Thymus (tissue), 11 donors: ENCODE data around the gene TLX2. TPM values are rescaled to one million over a fixed set of nuclear protein-coding genes. Genes with fewer than 3 reads are reported as not detected.
A peak's percentile ranks its signal among the peaks of the same experiment; 100 is the strongest.

Experiments used
- DNase-seq, 9 donors: peaks; one replicate each; pipeline ENCODE4 v3.0.0-alpha.2; 2013; ENCODE audit warnings: low spot score in 9 of 9, low read depth in 6 of 9, missing footprints in 1 of 9
- H3K27ac ChIP-seq, 2 donors: one replicate each; pipeline ENCODE4 v1.5.1; 2013; ENCODE audit warnings: control low read depth in 1 of 2, low read depth in 1 of 2, low read length in 1 of 2, mild to moderate bottlenecking in 1 of 2, moderate library complexity in 1 of 2
- H3K27me3 ChIP-seq, 2 donors: one replicate each; pipeline ENCODE4 v1.5.1; 2013; ENCODE audit warnings: low read length in 1 of 2; ENCODE audit not compliant: control insufficient read depth in 2 of 2, insufficient read depth in 1 of 2
- H3K36me3 ChIP-seq, 2 donors: one replicate each; pipeline ENCODE4 v1.5.1; 2013; ENCODE audit warnings: low read length in 1 of 2, mild to moderate bottlenecking in 1 of 2, moderate library complexity in 1 of 2; ENCODE audit not compliant: control insufficient read depth in 2 of 2, insufficient read depth in 2 of 2
- H3K4me1 ChIP-seq, 2 donors: one replicate each; pipeline ENCODE4 v1.5.1; 2013; ENCODE audit warnings: low read length in 2 of 2; ENCODE audit not compliant: control insufficient read depth in 2 of 2, insufficient read depth in 2 of 2
- H3K4me3 ChIP-seq, 2 donors: one replicate each; pipeline ENCODE4 v1.5.1; 2013; ENCODE audit warnings: low read length in 2 of 2, control low read depth in 1 of 2, mild to moderate bottlenecking in 1 of 2
- H3K9me3 ChIP-seq, 2 donors: one replicate each; pipeline ENCODE4 v1.5.1; 2013; ENCODE audit warnings: low read length in 1 of 2, mild to moderate bottlenecking in 1 of 2; ENCODE audit not compliant: control insufficient read depth in 2 of 2, insufficient read depth in 1 of 2
- WGBS: extraction: QIAGEN DNeasy Blood & Tissue Kit; methylation state at CpG from one replicate; pipeline ENCODE4 v1.1.7; 2013; 5-methylcytosine and 5-hydroxymethylcytosine counted together
- polyA plus RNA-seq: library from polyadenylated mRNA; stranded (reverse); fragments of 200-250 nt; gene quantifications from one replicate; pipeline ENCODE4 v1.2.3, GENCODE V29; 2013
- total RNA-seq: library from RNA; stranded (reverse); fragments of 120-200 nt; gene quantifications from one replicate; pipeline ENCODE4 v1.2.4, GENCODE V29; 2013
- donor health status: healthy.

TLX2 gene
- total and polyA plus RNA-seq, 2 donors: 0.11 to 0.19 TPM

DNA sequence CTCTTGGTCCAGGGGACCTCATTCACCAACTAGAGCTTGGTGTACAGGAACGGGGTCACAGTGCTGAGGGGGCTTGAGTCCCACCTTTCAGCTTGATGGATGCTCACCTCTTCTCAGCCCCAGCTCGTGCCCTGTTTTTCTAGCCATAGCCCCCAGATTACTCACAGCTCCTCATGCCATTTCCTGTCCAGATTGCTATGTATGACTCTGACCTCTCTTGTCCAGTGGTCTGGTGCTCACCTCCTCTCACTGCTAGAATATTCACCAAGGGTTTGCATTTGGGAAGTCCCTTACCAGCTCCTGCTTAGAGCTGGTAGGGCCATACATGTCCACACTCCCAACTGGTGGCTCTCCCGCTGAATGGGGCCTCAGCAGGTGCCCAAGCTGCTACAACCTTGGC is 20.7 kb upstream of the TLX2 start:
- Histone ChIP-seq H3K4me3 (no peak overlapping the region), H3K9me3 (peaks cover 0 to 5% of the 10 kb centered on the region in 2 donors), H3K4me1 (peaks cover 10 to 13% of the 10 kb centered on the region in 2 donors), H3K27ac (no peak overlapping the region), H3K36me3 (peaks cover 42 to 46% of the 10 kb centered on the region in 2 donors), H3K27me3 (peaks cover 25 to 28% of the 10 kb centered on the region in 2 donors)
- DNase-seq: no peak
- 93% methylated on average over 3 of the region's 3 CpGs for WGBS

DNA sequence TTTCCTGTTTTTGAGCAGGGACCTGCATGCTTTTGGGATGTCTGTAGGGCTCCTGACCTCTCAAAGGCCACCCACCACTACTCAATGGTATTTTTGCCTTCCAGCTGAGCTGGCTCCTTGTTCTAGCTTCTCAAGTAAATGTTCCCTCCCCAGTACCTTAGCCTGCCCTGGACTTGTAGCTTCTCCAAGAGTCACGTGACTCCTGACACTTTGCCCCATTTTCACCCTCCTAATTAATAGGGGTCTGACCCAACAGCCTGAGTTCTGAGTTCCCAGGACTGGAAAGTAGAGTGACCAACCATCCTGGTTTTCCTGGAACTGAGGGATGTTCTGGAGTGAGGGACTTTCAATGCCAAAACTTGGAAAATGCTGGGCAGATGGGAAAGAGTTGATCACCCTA is 18.8 kb upstream of the TLX2 start:
- WGBS: 96% methylated on average over 1 of the region's 1 CpG
- Histone ChIP-seq H3K36me3 (peaks cover 33 to 38% of the 10 kb centered on the region in 2 donors), H3K27ac (no peak overlapping the region), H3K27me3 (peaks cover 44 to 47% of the 10 kb centered on the region in 2 donors), H3K4me3 (no peak overlapping the region), H3K9me3 (peaks cover 0 to 12% of the 10 kb centered on the region in 2 donors), H3K4me1 (peaks cover 12 to 28% of the 10 kb centered on the region in 2 donors)
- DNase-seq: no peak

DNA sequence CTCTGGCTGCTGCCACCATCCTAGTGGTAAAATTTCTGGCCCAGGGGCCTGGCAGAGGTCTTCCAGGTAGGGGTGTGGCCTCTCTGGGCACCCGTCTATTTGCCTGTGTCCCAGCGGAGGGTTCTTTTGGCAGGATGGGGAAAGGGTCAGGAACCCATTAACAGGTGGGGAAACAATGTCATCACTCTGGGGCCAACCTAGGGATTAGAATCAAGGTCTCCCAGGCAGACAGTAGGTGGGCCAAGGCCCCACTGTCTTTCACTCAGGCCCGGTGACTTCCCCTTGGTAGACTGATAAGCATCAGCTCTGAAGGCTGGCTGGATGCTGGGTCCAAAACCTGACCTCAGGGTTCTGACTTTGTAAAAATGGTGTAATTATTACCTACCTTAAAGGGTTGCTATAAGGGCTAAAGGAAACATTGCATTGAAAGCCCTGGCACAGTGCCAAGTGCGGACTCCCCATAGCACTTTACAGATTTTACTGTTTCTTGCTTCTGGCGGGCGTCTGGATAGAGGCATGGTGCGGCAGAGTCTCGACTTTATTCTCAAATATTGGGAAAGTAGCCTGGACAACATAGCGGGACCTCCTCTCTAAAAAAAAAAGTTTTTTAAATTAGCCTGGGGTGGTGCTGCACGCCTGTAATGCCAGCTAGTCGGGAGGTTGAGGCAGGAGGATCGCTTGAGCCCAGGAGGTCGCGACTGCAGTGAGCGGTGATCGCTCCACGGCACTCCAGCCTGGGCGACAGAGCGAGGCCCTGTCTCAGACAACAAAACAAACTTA is 17.1 kb upstream of the TLX2 start:
- H3K4me1 ChIP-seq: peaks cover 12 to 31% of the 10 kb centered on the region in 2 donors
- H3K4me3 ChIP-seq: peak overlapping the region in 1 of 2 donors; percentile 19
- DNase-seq: no peak
- H3K9me3 ChIP-seq: peaks cover 0 to 12% of the 10 kb centered on the region in 2 donors
- H3K27me3 ChIP-seq: peaks cover 61 to 65% of the 10 kb centered on the region in 2 donors
- WGBS: 66% methylated on average over 19 of the region's 19 CpGs
- peaks cover 16 to 20% of the 10 kb centered on the region in 2 donors for H3K36me3 ChIP-seq
- H3K27ac ChIP-seq: no peak overlapping the region

DNA sequence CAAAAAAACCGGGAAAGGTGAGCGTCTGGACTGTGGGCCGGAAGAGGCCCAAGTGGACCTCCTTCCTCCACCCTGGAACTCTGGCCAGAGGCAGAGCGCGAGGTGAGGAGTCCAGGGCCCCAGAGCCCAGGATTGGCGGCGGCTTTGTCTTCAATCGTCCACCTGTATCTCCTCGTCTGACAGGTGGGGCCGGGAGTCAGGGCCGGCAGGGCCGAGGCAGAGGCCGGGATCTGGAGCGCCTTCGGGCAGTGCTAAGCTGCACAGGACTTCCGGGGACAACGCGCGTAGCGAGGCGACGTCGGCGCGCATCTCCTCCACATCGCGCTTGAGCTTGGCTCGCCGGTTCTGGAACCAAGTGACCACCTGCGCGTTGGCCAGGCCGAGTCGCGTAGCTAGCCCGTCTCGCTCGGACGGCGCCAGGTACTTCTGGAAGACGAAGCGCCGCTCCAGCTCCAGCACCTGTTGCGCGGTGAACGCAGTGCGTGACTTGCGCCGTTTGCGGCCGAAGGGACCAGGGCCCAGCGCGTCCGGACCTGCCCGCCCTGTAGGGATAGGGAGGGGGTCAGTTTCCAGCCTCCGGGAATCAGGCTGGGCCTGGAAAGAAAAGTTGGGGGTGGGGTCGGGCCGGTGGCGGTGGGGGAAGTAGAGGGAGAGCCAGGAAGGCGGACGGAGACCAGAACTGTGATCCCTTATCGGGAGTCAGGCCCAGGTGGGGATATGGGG is 16.3 kb upstream of the TLX2 start:
- H3K4me1 ChIP-seq: peaks cover 15 to 39% of the 10 kb centered on the region in 2 donors
- H3K27me3 ChIP-seq: peaks cover 69 to 72% of the 10 kb centered on the region in 2 donors
- peaks cover 8 to 13% of the 10 kb centered on the region in 2 donors for H3K36me3 ChIP-seq
- WGBS: 5% methylated on average over 61 of the region's 61 CpGs
- no peak overlapping the region for H3K27ac ChIP-seq
- DNase-seq: no peak
- peaks cover 0 to 12% of the 10 kb centered on the region in 2 donors for H3K9me3 ChIP-seq
- peak overlapping the region; percentile 19 to 29 for H3K4me3 ChIP-seq

DNA sequence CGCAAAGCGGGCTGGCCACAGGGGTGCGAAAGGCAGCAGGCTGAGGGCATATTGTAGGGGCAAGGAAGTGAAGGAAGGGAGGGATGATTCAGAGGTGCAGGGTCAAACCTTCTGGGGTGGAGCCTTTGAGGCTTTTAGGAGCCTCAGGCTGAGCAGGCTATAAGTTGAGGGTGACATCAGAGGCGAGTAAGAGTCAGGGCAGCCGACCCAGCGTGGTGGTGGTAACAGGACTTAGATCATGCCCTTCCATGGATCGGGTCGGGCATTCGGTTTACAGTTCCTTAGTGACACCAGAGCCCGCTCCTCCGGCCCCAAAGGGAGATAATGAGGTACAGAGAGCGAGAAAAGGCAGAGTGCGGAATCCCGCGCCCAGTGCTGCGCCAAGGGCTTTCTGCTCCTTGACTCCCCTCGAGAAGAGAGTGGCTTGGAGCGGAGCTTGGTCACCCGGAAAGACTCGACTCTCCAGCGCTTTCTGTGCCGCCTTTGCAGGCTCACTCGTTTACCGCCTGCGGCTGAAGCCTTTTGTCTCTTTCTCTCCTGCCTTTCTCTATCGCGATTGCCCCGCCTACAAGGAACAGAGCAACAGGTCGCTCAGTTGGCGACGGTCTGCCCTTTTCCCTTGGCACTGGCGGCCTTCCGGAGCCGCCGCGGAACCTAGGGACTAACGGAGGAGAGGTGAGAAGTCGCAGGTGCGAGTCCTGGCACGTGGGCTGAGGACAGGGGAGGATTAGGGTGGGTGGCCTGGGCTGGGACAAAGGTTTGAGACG is 15.6 kb upstream of the TLX2 start:
- peak overlapping the region in 1 of 2 donors; percentile 29 for H3K4me3 ChIP-seq
- peaks cover 0 to 12% of the 10 kb centered on the region in 2 donors for H3K9me3 ChIP-seq
- H3K27me3 ChIP-seq: peaks cover 76 to 80% of the 10 kb centered on the region in 2 donors
- 2% methylated on average over 41 of the region's 41 CpGs for WGBS
- peaks cover 20 to 46% of the 10 kb centered on the region in 2 donors for H3K4me1 ChIP-seq
- peaks cover 1 to 7% of the 10 kb centered on the region in 2 donors for H3K36me3 ChIP-seq
- H3K27ac ChIP-seq: no peak overlapping the region
- peak in 1 of 9 donors; percentile 27 for DNase-seq

DNA sequence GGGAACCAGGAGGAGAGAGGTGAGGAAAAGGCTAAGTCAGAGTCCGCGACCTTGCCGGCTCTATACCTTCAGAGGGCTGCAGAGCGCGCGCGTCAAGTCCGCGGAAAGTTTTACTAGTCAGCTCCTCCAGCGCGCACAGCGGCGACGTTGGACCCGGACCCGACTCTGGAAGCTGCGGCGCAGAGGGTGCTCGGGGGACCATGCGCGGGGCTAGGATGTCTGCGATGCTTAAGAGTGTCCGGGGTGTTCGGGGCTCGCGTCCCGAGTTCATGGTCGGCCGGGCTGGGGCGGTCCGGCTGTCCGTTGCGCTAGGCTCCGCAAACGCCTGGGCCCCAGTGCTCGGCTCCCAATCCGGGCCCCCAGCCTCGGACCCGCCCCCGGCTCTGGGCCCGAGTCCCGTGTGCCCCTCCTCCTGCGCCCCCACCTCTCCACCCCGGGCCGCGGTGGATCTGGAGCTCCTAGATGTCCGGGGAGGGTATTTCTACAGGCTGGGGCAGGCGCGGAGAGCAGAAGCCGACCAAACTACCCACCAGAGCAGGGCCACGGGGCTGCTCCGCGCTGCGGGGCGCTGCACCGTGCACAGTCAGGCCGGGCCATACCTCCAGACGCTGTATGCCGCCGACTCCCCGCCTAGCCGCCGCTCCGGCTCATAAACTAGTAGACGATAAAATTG is 14.8 kb upstream of the TLX2 start, which contains the start of gene LBX2:
Gene LBX2, minus strand, starts transcription at position 337 of the 673 bp plus-strand sequence. Its CDS starts 66 bp downstream, at position 271.
- DNase-seq: no peak

DNA sequence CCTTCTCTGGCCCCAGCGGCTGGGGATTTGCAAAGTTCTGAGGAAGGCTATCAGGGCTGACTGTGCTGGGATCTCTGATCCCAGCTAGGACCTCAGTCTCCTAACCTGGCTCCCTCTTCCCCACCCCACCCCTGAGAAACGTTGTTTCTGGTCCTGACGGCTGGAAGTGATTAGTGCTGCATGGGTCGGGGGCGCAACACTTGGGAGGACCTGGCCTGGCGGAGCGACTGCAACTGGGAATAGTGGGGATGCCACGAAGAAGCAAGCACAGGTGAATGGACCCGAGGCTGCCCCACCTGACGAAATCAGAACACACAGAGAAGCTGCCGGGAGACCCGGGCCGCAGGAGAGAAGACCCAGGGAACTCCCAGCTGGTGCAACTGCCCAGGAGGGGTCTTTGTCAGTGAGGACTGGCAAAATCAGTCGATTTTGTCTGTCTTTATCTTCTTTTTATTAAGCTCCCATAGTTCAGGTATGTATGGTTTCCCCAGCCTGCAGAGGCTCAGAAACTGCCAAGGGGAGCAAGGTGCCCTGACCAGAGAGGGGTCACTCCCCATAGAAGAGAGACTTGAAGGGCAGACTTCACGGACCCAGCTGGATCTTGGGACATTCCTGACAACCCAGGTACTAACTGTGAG is 14.2 kb upstream of the TLX2 start:
- peaks cover 2 to 12% of the 10 kb centered on the region in 2 donors for H3K9me3 ChIP-seq
- no peak for DNase-seq
- peaks cover 2 to 5% of the 10 kb centered on the region in 2 donors for H3K36me3 ChIP-seq
- H3K4me1 ChIP-seq: peaks cover 20 to 48% of the 10 kb centered on the region in 2 donors
- no peak overlapping the region for H3K27ac ChIP-seq
- 55% methylated on average over 15 of the region's 15 CpGs for WGBS
- H3K4me3 ChIP-seq: no peak overlapping the region
- H3K27me3 ChIP-seq: peaks cover 90 to 93% of the 10 kb centered on the region in 2 donors

More for the DNA sequence above, 14.8 kb upstream of the TLX2 start, which contains the start of gene LBX2:
- peaks cover 83 to 87% of the 10 kb centered on the region in 2 donors for H3K27me3 ChIP-seq
- H3K36me3 ChIP-seq: no peaks in the 10 kb centered on the region
- H3K27ac ChIP-seq: no peak within 1 kb of the TSS
- H3K4me1 ChIP-seq: peaks cover 20 to 48% of the 10 kb centered on the region in 2 donors
- peaks cover 0 to 12% of the 10 kb centered on the region in 2 donors for H3K9me3 ChIP-seq
- 4% methylated on average over 65 of the region's 65 CpGs for WGBS
- H3K4me3 ChIP-seq: peak within 1 kb of the TSS in 1 of 2 donors; percentile 29

DNA sequence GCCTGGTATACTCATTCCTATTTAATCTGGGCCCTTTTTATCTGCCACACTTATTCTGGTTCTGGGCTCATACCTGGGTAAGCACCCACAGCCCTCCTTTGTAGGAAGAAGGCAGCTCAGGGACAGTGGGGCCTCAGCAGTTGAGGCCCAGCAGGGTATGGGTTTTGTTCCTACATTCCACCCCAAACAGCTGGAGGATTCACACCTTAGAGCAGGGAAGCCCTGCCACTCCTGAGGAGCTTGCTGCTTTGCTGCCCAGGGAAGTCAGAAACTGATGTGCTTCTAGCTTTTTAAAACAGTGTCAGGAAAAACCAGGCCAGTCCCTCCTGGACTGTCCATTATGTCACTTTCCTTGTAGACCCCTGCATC is 13.7 kb upstream of the TLX2 start:
- H3K4me3 ChIP-seq: no peak overlapping the region
- peaks cover 7 to 10% of the 10 kb centered on the region in 2 donors for H3K36me3 ChIP-seq
- peaks cover 2 to 12% of the 10 kb centered on the region in 2 donors for H3K9me3 ChIP-seq
- H3K27ac ChIP-seq: no peak overlapping the region
- H3K27me3 ChIP-seq: peaks cover 93 to 98% of the 10 kb centered on the region in 2 donors
- peaks cover 20 to 48% of the 10 kb centered on the region in 2 donors for H3K4me1 ChIP-seq
- no peak for DNase-seq
